ENCODE measurements around the gene RGSL1.

The RGSL1 gene

DNA sequence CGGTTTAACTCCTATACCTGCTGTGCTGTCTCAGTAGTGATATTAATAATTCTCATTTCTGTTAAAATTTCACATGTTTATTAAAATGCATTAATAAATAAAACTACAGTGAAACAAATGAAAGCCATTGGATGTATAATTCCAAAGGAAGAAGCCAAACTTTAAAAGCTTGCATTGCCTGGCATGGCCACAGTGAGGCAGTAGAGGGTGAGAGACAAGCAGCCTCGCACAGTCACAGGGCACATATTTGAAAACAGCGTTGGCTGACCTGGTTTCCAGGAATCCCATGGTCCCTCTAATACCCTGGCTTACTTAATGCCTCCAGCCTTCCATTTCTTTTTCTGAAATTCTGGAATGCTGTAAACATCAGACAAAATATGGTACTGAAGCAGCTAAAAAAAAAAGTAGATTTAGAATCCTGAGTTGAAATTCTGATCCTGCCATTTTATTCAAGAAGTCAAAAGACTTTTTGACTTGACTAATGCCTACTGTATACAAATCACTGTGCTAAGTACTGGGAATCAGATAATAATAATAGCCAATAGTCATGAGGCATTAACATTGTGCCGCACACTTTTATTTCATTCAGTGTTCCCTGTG, 145.8 kb downstream of the RGSL1 start:
- DNase-seq = peak; percentile 57

GRCh38 chr1:182596934-182597333, 147.0 kb downstream of the RGSL1 start:
- DNase-seq = no peak

DNA sequence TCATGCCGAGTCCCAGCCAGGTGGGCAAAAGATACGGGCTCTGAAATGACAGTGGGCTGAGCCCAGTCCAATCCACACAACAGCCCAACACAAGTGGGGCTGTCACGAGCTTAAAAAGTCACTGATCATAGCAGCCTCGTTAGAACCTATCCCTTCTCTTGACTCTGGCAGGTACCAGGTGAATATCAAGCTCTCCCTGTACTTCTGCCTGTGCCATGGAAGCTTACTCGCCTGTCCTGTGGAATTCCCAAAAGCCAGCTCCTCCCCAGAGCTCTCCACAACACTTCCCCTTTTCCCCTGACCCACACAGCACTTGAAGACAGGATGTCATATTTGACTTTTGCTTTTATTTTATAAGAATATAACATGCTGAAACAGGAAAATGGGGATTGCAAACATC, 148.3 kb downstream of the RGSL1 start:
- no peak for DNase-seq

GRCh38 chr1:182599339-182599738, 149.4 kb downstream of the RGSL1 start:
- DNase-seq = no peak

DNA sequence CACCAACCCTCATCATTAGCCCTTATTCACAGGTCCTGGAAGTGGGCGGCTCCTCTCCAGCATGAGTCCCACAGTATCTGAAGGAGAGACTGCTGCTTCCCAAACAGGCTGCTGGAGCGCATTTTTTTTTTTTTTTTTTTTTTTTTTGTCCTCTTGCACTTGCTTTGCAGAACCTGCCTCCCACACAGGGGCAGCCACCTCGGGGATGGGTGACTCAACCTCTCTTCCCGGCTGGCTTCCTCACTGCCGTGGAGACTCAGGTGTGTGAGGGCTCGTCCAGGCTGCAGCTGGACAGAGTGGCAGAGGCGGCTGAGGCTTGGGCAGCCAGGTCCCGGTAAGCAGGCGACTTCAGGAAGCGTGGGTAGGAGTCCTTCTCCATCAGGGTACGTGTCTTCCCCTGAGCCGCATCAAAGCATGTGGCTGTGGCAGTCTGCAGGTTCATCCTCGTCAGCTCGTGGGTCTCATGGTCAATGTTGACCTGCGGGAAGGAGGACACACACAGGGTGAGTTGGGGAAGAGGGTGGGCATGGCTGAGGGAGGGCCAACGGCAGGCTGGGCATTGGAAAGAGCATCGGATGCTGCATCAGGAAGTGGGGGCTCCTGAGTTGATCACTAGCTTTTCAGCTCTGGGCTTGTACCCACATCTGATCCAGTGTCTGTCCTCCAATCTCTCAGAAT, 150.2 kb downstream of the RGSL1 start:
- no peak for DNase-seq

DNA sequence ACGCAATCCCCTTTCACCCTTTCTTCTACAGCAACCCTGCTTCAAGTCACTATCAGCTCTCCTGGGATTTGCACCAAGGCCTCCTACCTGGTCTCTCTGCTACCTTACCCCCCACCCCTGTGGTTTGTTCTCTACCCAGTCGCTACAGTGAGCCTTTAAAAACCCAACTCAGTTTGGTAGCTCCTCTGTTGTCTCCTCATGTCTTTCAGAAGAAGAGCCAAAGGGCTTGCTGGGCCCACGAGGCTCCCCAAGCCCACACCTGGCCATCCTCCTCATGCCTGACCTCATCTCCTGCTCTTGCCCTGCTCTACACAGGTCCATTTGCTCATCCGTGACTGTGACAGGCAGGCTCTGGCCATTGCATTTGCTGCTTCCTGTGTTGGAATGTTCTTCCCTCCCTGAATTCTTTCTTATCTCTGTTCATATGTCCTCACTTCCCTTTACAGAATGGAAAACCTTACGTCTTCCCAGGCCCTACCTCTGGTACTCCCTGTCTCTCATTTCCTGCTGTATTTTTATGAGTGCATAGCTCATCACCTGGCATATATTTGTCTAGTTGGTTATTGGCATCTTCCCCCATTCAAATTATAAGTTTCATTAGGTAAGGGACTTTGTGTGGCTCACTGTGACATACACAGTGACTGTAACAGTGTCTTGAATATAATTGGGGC, 150.9 kb downstream of the RGSL1 start:
- no peak for DNase-seq

GRCh38 chr1:182601416-182601786, 151.5 kb downstream of the RGSL1 start:
- peak; percentile 81 for DNase-seq

- DNase-seq = no peak
Observed at GRCh38 chr1:182601913-182602312, 152.0 kb downstream of the RGSL1 start.

GRCh38 chr1:182602935-182603645, 153.1 kb downstream of the RGSL1 start:
- DNase-seq = peak; percentile 75

GRCh38 chr1:182603646-182604174, 153.8 kb downstream of the RGSL1 start:
- no peak for DNase-seq

- peak; percentile 91 for DNase-seq
Observed at GRCh38 chr1:182604175-182605164, 154.5 kb downstream of the RGSL1 start, which contains the start of gene RGS16. Gene RGS16 (minus strand): TSS chr1:182604389. CDS start chr1:182604259, 130 bp downstream.

DNA sequence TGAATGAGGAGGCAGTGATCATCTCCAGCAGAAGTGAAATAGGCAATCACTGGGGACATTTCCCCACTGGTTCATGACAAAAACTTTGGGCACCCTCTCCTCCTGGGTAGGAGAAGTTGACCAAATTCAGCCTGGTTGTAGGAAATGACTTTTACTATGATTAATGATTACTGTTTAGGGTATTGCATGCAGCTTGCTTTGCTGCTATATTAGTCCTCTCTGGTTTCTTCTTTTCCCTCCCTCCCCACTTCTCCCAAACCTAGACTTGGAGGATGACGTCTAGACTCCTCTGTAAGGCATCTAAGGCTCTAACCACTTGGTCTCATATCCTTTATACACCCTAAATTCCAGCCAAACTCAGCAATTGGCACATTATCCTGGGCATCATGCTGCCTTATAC, 157.6 kb downstream of the RGSL1 start:
- no peak for DNase-seq

- DNase-seq = no peak
Observed at GRCh38 chr1:182608236-182608635, 158.3 kb downstream of the RGSL1 start.

- DNase-seq = no peak
Observed at GRCh38 chr1:182608845-182609610, 159.1 kb downstream of the RGSL1 start.
